GM18909 (cell line): ENCODE measurements around the gene C11orf98.
"Not testable (repeated sequence)": the region's sequence is repeated elsewhere in the genome, so short reads cannot be mapped to it uniquely, and the experiment has no call there.

Source experiments
- ATAC-seq: cut with Tn5 transposase; IDR thresholded peaks from one replicate; pipeline ENCODE4 v1.9.1; 2021; ENCODE audit warnings: mild to moderate bottlenecking; ENCODE audit not compliant: unreplicated experiment, poor library complexity

The C11orf98 gene

GRCh38 chr11:62654297-62654696 lies 10.7 kb downstream of the C11orf98 start:
- no peak for ATAC-seq

GRCh38 chr11:62652161-62653006 lies 12.6 kb downstream of the C11orf98 start:
- peak; percentile 2 for ATAC-seq

- not testable (repeated sequence) for ATAC-seq
Measured at GRCh38 chr11:62650283-62650682, 14.7 kb downstream of the C11orf98 start.

- no peak for ATAC-seq
Measured at GRCh38 chr11:62649486-62649885, 15.5 kb downstream of the C11orf98 start.

- ATAC-seq = no peak
Measured at GRCh38 chr11:62648967-62649364, 16.0 kb downstream of the C11orf98 start.

GRCh38 chr11:62648185-62648966 lies 16.6 kb downstream of the C11orf98 start:
- no peak for ATAC-seq

GRCh38 chr11:62647609-62648005 lies 17.4 kb downstream of the C11orf98 start:
- no peak for ATAC-seq

- no peak for ATAC-seq
Measured at GRCh38 chr11:62646825-62647608, 18.0 kb downstream of the C11orf98 start.

- peak; percentile 96 for ATAC-seq
Measured at GRCh38 chr11:62645946-62646824, 18.8 kb downstream of the C11orf98 start, which contains the start of gene GANAB. GANAB (minus strand) TSS chr11:62646613; CDS start chr11:62646599, 14 bp downstream.

GRCh38 chr11:62645671-62645945 lies 19.4 kb downstream of the C11orf98 start:
- ATAC-seq = no peak

GRCh38 chr11:62644220-62644619 lies 20.8 kb downstream of the C11orf98 start:
- no peak for ATAC-seq

- ATAC-seq = no peak
Measured at GRCh38 chr11:62632492-62632891, 32.5 kb downstream of the C11orf98 start.

GRCh38 chr11:62627713-62628112 lies 37.3 kb downstream of the C11orf98 start:
- no peak for ATAC-seq

- ATAC-seq = no peak
Measured at GRCh38 chr11:62622476-62623089, 42.4 kb downstream of the C11orf98 start.

- peak; percentile 92 for ATAC-seq
Measured at GRCh38 chr11:62621567-62622470, 43.2 kb downstream of the C11orf98 start, which contains the start of gene B3GAT3. B3GAT3 (minus strand) TSS chr11:62621986; CDS start chr11:62621947, 39 bp downstream.

- ATAC-seq = no peak
Measured at GRCh38 chr11:62621027-62621566, 43.9 kb downstream of the C11orf98 start.

GRCh38 chr11:62616957-62617356 lies 48.1 kb downstream of the C11orf98 start:
- not testable (repeated sequence) for ATAC-seq

GRCh38 chr11:62615521-62615920 lies 49.5 kb downstream of the C11orf98 start:
- ATAC-seq = no peak
